Measurements from ENCODE around the gene HOXB3. TPM values are rescaled to one million over a fixed set of nuclear protein-coding genes. Genes with fewer than 3 reads are reported as not detected.

HOXB3 gene
- total RNA-seq, 3 donors from 2014 or later (not counting 1 experiment from before 2014, with no cell fraction given) = 7.9 to 15.6 (median 15.3) TPM

- no peaks in the 10 kb centered on the region for H3K36me3 ChIP-seq (ENCODE audit: control insufficient read depth, insufficient read depth, low read length)
- peaks cover 51% of the 10 kb centered on the region for H3K4me1 ChIP-seq (ENCODE audit: control insufficient read depth, insufficient read depth, low read length)
- TF ChIP-seq CTCF (IDR thresholded peaks at IDR 0.05) = no peak
- peaks cover 35% of the 10 kb centered on the region for H3K27me3 ChIP-seq (ENCODE audit: control insufficient read depth, insufficient read depth, low read length)
- Mint-ChIP-seq H3K4me1 (peaks cover 37 to 64% of the 10 kb centered on the region in 2 donors), H3K27ac (peak overlapping the region; percentile 86 to 89), H3K36me3 (no peaks in the 10 kb centered on the region), H3K27me3 (ENCODE audit: low read depth in 2 of 2) (peaks cover 37 to 48% of the 10 kb centered on the region in 2 donors), H3K9me3 (no peaks in the 10 kb centered on the region), H3K4me3 (peak overlapping the region; percentile 97)
- peak; percentile 39 to 48 (median 44) for ATAC-seq
- no peaks in the 10 kb centered on the region for H3K9me3 ChIP-seq (ENCODE audit: control insufficient read depth, insufficient read depth, low read length)
- H3K27ac ChIP-seq (ENCODE audit: low read length) = peak overlapping the region; percentile 51
- intact Hi-C loops (cut with micrococcal nuclease) = no loop called here
- no peak for DNase-seq
- 12% methylated on average over 43 of the region's 43 CpGs for WGBS (ENCODE audit: insufficient coverage)
- H3K4me3 ChIP-seq (ENCODE audit: low read length) = peak overlapping the region; percentile 81
Observed at GRCh38 chr17:48578616-48579470, 11.2 kb downstream of the HOXB3 start.

- Histone ChIP-seq H3K4me1 (ENCODE audit: control insufficient read depth, insufficient read depth, low read length) (peaks cover 59% of the 10 kb centered on the region), H3K27ac (ENCODE audit: low read length) (peak within 1 kb of the TSS; percentile 55), H3K9me3 (ENCODE audit: control insufficient read depth, insufficient read depth, low read length) (no peaks in the 10 kb centered on the region), H3K27me3 (ENCODE audit: control insufficient read depth, insufficient read depth, low read length) (peaks cover 29% of the 10 kb centered on the region), H3K36me3 (ENCODE audit: control insufficient read depth, insufficient read depth, low read length) (no peaks in the 10 kb centered on the region), H3K4me3 (ENCODE audit: low read length) (peak within 1 kb of the TSS; percentile 81)
- Mint-ChIP-seq H3K4me1 (peaks cover 44 to 71% of the 10 kb centered on the region in 2 donors), H3K9me3 (no peaks in the 10 kb centered on the region), H3K36me3 (no peaks in the 10 kb centered on the region), H3K4me3 (peak within 1 kb of the TSS; percentile 97), H3K27ac (peak within 1 kb of the TSS; percentile 86 to 89), H3K27me3 (ENCODE audit: low read depth in 2 of 2) (peaks cover 30 to 42% of the 10 kb centered on the region in 2 donors)
- DNase-seq = peak; percentile 67 to 85
- peak; percentile 77 to 85 (median 84) for ATAC-seq
- TF ChIP-seq CTCF (IDR thresholded peaks at IDR 0.05) = no peak
- under 1% methylated on average over 58 of the region's 58 CpGs for WGBS (ENCODE audit: insufficient coverage)
- intact Hi-C loops (cut with micrococcal nuclease) = no loop called here
Observed at GRCh38 chr17:48577946-48578615, 12.0 kb downstream of the HOXB3 start, which contains the start of gene HOXB4. TSS of gene HOXB4 (minus strand) at chr17:48578350. CDS start at chr17:48578319, 31 bp downstream.

- DNase-seq (peak in 1 of 2 donors; percentile 50), ATAC-seq (peak in 2 of 3 donors; percentile 10 to 13)
- Histone ChIP-seq H3K4me1 (ENCODE audit: control insufficient read depth, insufficient read depth, low read length) (peaks cover 60% of the 10 kb centered on the region), H3K36me3 (ENCODE audit: control insufficient read depth, insufficient read depth, low read length) (no peaks in the 10 kb centered on the region), H3K9me3 (ENCODE audit: control insufficient read depth, insufficient read depth, low read length) (no peaks in the 10 kb centered on the region), H3K27ac (ENCODE audit: low read length) (no peak overlapping the region), H3K4me3 (ENCODE audit: low read length) (peak overlapping the region; percentile 44), H3K27me3 (ENCODE audit: control insufficient read depth, insufficient read depth, low read length) (peaks cover 26% of the 10 kb centered on the region)
- Mint-ChIP-seq H3K36me3 (no peaks in the 10 kb centered on the region), H3K4me1 (peaks cover 44 to 70% of the 10 kb centered on the region in 2 donors), H3K27me3 (ENCODE audit: low read depth in 2 of 2) (peaks cover 23 to 35% of the 10 kb centered on the region in 2 donors), H3K27ac (peak overlapping the region in 1 of 2 donors; percentile 89), H3K9me3 (no peaks in the 10 kb centered on the region), H3K4me3 (peak overlapping the region; percentile 83)
- 2% methylated on average over 10 of the region's 19 CpGs for WGBS (ENCODE audit: insufficient coverage)
- intact Hi-C loops (cut with micrococcal nuclease) = no loop called here
- no peak for TF ChIP-seq CTCF (IDR thresholded peaks at IDR 0.05)
Observed at GRCh38 chr17:48577330-48577945, 12.6 kb downstream of the HOXB3 start.
